ENCODE data around the gene TRIM31. TPM values are rescaled to one million over a fixed set of nuclear protein-coding genes. Genes with fewer than 3 reads are reported as not detected.

The TRIM31 gene
- total and polyA plus RNA-seq, 8 donors = 0.14 to 0.22 (median 0.16) TPM; not detected in 1

DNA sequence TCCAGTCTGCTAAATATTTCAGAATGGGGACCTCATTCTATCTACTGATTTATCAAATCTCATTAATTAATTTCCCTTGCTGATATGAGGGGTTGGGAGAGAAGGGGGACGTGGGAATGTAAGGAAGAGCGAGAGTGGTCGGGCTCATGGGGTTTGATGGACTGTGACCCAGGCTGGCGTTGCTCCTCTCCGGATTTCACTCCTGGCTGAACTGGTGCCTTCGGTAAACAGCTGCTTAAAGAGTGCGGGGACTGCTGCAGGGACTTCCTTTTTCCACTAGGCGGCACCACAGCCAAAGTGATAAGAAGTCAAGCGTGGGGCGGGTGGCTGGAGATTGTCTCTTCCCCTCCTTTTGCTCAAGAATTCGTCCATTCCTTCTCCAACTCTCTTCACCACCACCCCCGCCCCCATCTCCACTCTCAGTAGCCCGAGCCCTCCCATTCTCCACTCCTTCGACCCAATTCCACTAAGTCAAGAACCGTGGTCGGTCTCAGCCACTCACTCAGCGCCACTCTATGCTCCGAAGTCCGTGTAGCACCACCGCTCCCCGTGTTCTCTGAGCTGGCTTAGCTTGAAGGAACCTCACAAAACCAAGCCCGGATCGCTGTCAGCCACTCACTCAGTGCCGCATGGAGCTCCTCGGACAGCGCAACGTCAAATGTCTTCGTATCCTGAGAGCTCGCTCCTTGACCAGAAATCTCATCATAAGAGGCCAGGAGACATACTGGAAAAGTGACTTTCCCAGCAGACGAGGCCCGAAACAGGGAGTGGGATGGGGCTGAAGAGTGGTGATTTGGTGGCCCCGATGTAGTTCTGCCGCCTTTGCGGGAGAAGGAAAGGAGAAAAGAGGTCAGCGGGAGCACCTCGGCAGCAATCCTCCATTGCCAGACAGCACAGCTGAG, 9.7 kb downstream of the TRIM31 start:
- peak; percentile 76 to 87 (median 81) for TF ChIP-seq CTCF (IDR thresholded peaks at IDR 0.05)
- Histone ChIP-seq H3K4me1 (peaks cover 11 to 15% (median 11%) of the 10 kb centered on the region in 3 donors), H3K27ac (peak overlapping the region in 2 of 4 donors; percentile 52 to 60), H3K36me3 (no peaks in the 10 kb centered on the region), H3K9me3 (no peaks in the 10 kb centered on the region), H3K27me3 (peaks cover 0 to 6% (median 0%) of the 10 kb centered on the region in 4 donors), H3K4me3 (peak overlapping the region in 3 of 4 donors; percentile 10 to 48 (median 41))
- intact Hi-C loops (cut with DNase I) = no loop called here
- DNase-seq = peak; percentile 74 to 90 (median 83)
- FAIRE-seq = no peak
- 2% methylated on average over 36 of the region's 36 CpGs for WGBS, 2 donors
- ATAC-seq = peak; percentile 76 to 90 (median 82)

DNA sequence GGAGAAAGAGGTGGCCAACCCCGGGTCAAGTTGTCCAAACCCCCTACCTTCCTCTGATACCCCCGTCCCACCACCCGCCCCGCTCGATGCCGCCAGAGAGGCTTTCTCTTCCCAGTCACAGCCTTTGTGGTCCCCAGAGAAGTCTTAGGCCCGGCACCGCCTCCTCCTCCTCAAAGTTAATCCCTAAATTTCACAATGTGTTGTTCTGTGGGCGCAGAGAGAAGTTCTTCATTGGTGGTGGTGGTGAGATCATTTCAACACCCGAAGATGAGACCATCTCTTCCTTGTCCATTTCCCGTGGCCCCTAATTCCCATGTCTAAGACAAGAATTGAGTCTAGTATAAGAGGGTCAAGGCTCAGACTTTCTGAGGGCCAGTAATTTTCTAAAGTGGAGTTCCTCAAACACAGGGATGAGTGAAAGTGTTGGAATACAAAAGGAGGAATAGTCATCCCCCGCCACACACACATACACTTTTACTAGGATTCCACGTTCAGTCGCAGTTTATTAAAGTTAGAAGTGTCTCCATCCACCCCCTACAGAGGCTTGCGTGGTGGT, 10.4 kb downstream of the TRIM31 start:
- Histone ChIP-seq H3K27me3 (peaks cover 0 to 6% (median 0%) of the 10 kb centered on the region in 4 donors), H3K4me3 (peak overlapping the region in 3 of 4 donors; percentile 11 to 49 (median 34)), H3K36me3 (no peaks in the 10 kb centered on the region), H3K4me1 (peaks cover 11 to 15% (median 11%) of the 10 kb centered on the region in 3 donors), H3K9me3 (no peaks in the 10 kb centered on the region), H3K27ac (peak overlapping the region in 3 of 4 donors; percentile 6 to 60 (median 52))
- no peak for FAIRE-seq
- peak in 3 of 4 donors; percentile 0 to 14 (median 2) for ATAC-seq
- WGBS, 2 donors = 40 to 43% methylated on average over 15 of the region's 15 CpGs
- intact Hi-C loops (cut with DNase I) = no loop called here
- TF ChIP-seq CTCF (IDR thresholded peaks at IDR 0.05) = no peak
- DNase-seq = no peak

GRCh38 chr6:30101444-30102413, 11.2 kb downstream of the TRIM31 start:
- intact Hi-C loops (cut with DNase I) = no loop called here
- Histone ChIP-seq H3K9me3 (no peaks in the 10 kb centered on the region), H3K4me1 (peaks cover 11 to 15% (median 11%) of the 10 kb centered on the region in 3 donors), H3K27me3 (peaks cover 0 to 6% (median 0%) of the 10 kb centered on the region in 4 donors), H3K36me3 (no peaks in the 10 kb centered on the region), H3K4me3 (peak overlapping the region in 3 of 4 donors; percentile 11 to 49 (median 34)), H3K27ac (peak overlapping the region in 3 of 4 donors; percentile 6 to 60 (median 52))
- no peak for TF ChIP-seq CTCF (IDR thresholded peaks at IDR 0.05)
- DNase-seq = peak; percentile 89 to 97 (median 94)
- FAIRE-seq = no peak
- ATAC-seq = peak; percentile 90 to 95 (median 94)
- WGBS, 2 donors = 1 to 2% methylated on average over 40 to 51 of the region's 51 CpGs

- no peaks in the 10 kb centered on the region for H3K9me3 ChIP-seq
- WGBS, 2 donors = 2 to 3% methylated on average over 41 to 47 of the region's 47 CpGs
- ATAC-seq = peak; percentile 62 to 64 (median 63)
- no peaks in the 10 kb centered on the region for H3K36me3 ChIP-seq
- DNase-seq = peak; percentile 56 to 77 (median 64)
- TF ChIP-seq CTCF (IDR thresholded peaks at IDR 0.05) = no peak
- peak overlapping the region; percentile 7 to 49 (median 24) for H3K4me3 ChIP-seq
- no peak overlapping the region for H3K27ac ChIP-seq
- H3K4me1 ChIP-seq = peaks cover 11 to 15% (median 11%) of the 10 kb centered on the region in 3 donors
- intact Hi-C loops (cut with DNase I) = no loop called here
- H3K27me3 ChIP-seq = peaks cover 0 to 6% (median 0%) of the 10 kb centered on the region in 4 donors
- no peak for FAIRE-seq
These were observed 12.1 kb downstream of the TRIM31 start for GRCh38 chr6:30100585-30101443.

Data from pancreas (tissue), 10 donors.